Tibial nerve (tissue), 4 donors: Measurements from ENCODE around the gene NRXN3. TPM values are rescaled to one million over a fixed set of nuclear protein-coding genes. Genes with fewer than 3 reads are reported as not detected.

Experiments
- DNase-seq, 2 donors: peaks; one replicate each; pipeline ENCODE4 v3.0.0-alpha.2; 2019; ENCODE audit warnings: low spot score in 2 of 2
- H3K27ac ChIP-seq, 4 donors: fragments of 200-600 bp; sonication (generic) in 3 of 4; one replicate each; pipeline ENCODE4 v1.5.1; 2017 to 2019; ENCODE audit warnings: mild to moderate bottlenecking in 1 of 4
- H3K27me3 ChIP-seq, 2 donors: fragments of 200-600 bp; sonication (generic) in 1 of 2; one replicate each; pipeline versions ENCODE4 v1.5.1 to v1.6.0; 2017 to 2019
- H3K36me3 ChIP-seq, 3 donors: fragments of 200-600 bp; sonication (generic); one replicate each; pipeline ENCODE4 v1.5.1; 2018 to 2019
- H3K4me1 ChIP-seq, 4 donors: fragments of 200-600 bp; sonication (generic) in 3 of 4; one replicate each; pipeline ENCODE4 v1.5.1; 2017 to 2019
- H3K4me3 ChIP-seq, 4 donors: fragments of 200-600 bp; sonication (generic) in 3 of 4; one replicate each; pipeline ENCODE4 v1.5.1; 2017 to 2019; ENCODE audit warnings: mild to moderate bottlenecking in 1 of 4, moderate library complexity in 1 of 4
- H3K9me3 ChIP-seq, 4 donors: fragments of 200-600 bp; sonication (generic) in 3 of 4; one replicate each; pipeline ENCODE4 v1.5.1; 2017 to 2019
- CTCF ChIP-seq, 5 experiments: fragments of 200-600 bp in 3 of 5; fragments of 450-650 bp in 2 of 5; sonication (generic) in 3 of 5; IDR thresholded peaks; one replicate each; pipeline ENCODE4 v1.5.1; 2016 to 2019; ENCODE audit warnings: antibody characterized with exemption in 5 of 5, mild to moderate bottlenecking in 3 of 5, moderate library complexity in 2 of 5
- EP300 ChIP-seq, 2 donors: sonication (generic); formaldehyde crosslinking; IDR thresholded peaks; one replicate each; pipeline ENCODE4 v1.6.1; 2017; ENCODE audit warnings: antibody characterized with exemption in 2 of 2, mild to moderate bottlenecking in 1 of 2
- POLR2A ChIP-seq, 2 donors: fragments of 450-650 bp; IDR thresholded peaks; one replicate each; pipeline ENCODE4 v1.6.1; 2017; ENCODE audit warnings: antibody characterized with exemption in 2 of 2, mild to moderate bottlenecking in 2 of 2, moderate library complexity in 2 of 2
- WGBS, 2 donors: methylation state at CpG; one replicate each; pipeline ENCODE4 v1.1.5; 2018; 5-methylcytosine and 5-hydroxymethylcytosine counted together
- total RNA-seq, 4 donors: library from RNA; depleted of rRNA; stranded (reverse); fragments of >200 nt; gene quantifications; one replicate each; pipeline ENCODE4 v1.1.0, GENCODE V29; 2016

Gene NRXN3
- total RNA-seq, 4 donors from 2014 or later, result 16.7 to 52.2 (median 19.7) TPM

DNA sequence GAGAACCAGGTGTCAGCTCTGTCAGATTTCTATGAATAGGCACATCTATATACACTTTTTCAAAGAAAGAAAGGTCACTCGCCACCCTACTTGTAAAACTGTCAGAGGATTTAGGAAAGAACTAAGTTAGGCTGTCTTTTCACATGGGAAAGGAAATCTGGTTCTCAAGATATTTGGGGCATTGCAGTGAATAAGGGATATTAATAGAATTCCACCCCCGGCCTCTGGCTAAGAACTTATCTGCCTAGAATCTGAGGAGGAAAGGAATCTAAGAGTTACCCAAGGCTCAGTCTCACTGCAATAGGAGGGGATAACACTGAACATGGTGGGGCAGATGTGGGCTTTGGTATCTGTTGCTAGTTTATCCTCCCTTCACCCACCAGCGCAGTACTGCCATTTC, 677.6 kb downstream of the NRXN3 start:
- no peaks in the 10 kb centered on the region for H3K36me3 ChIP-seq
- 74 to 76% methylated on average over 3 of the region's 3 CpGs for WGBS, 2 donors
- no peak for DNase-seq
- H3K4me3 ChIP-seq, result no peak overlapping the region
- H3K27ac ChIP-seq, result no peak overlapping the region
- no peaks in the 10 kb centered on the region for H3K27me3 ChIP-seq
- no peaks in the 10 kb centered on the region for H3K9me3 ChIP-seq
- no peaks in the 10 kb centered on the region for H3K4me1 ChIP-seq
- TF ChIP-seq CTCF (IDR thresholded peaks at IDR 0.05) (no peak), POLR2A (IDR thresholded peaks at IDR 0.05) (no peak), EP300 (IDR thresholded peaks at IDR 0.05) (no peak)

DNA sequence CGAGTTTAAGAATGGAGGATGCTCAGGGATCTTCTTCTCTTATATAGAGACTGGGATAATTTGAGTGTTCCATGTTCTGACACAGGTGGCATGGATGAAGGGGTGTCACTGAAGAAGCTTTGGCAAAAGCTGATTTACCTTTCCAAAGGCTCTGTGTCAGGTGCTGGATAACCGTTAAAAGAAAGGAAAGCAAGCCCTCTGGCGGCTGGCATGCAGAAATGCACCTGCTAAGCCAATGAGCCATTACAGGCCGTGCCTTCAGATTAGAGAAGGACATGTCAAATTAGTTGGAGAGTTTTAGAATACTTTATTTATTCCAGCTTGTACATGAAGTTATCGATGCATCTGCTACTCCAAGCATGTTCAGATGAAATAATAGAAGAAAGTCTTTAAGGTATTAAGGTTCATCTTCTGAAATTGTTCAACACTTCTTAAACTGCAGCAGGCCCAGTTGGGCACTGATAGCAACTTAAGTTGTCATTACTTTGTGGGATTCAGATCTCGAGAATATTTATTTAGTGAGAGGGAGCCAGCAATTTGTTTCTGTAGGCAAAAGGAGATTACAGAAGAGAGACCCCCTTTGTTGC, 678.2 kb downstream of the NRXN3 start:
- TF ChIP-seq POLR2A (IDR thresholded peaks at IDR 0.05), result no peak
- peak; percentile 39 to 77 (median 61) for TF ChIP-seq CTCF (IDR thresholded peaks at IDR 0.05)
- Histone ChIP-seq H3K4me1 (no peaks in the 10 kb centered on the region), H3K36me3 (no peaks in the 10 kb centered on the region), H3K9me3 (no peaks in the 10 kb centered on the region), H3K4me3 (no peak overlapping the region), H3K27ac (no peak overlapping the region), H3K27me3 (no peaks in the 10 kb centered on the region)
- no peak for DNase-seq
- WGBS, 2 donors, result 25 to 26% methylated on average over 6 of the region's 6 CpGs

- Histone ChIP-seq H3K27ac (no peak overlapping the region), H3K27me3 (no peaks in the 10 kb centered on the region), H3K9me3 (no peaks in the 10 kb centered on the region), H3K4me1 (no peaks in the 10 kb centered on the region), H3K36me3 (no peaks in the 10 kb centered on the region), H3K4me3 (no peak overlapping the region)
- TF ChIP-seq POLR2A (IDR thresholded peaks at IDR 0.05) (no peak), CTCF (IDR thresholded peaks at IDR 0.05) (no peak), EP300 (IDR thresholded peaks at IDR 0.05) (no peak)
- no peak for DNase-seq
- 67 to 75% methylated on average over 2 of the region's 2 CpGs for WGBS, 2 donors
These were observed 679.8 kb downstream of the NRXN3 start for GRCh38 chr14:78849952-78850351.

- no peak overlapping the region for H3K4me3 ChIP-seq
- no peaks in the 10 kb centered on the region for H3K27me3 ChIP-seq
- TF ChIP-seq POLR2A (IDR thresholded peaks at IDR 0.05) (no peak), EP300 (IDR thresholded peaks at IDR 0.05) (no peak), CTCF (IDR thresholded peaks at IDR 0.05) (no peak)
- no peaks in the 10 kb centered on the region for H3K9me3 ChIP-seq
- H3K36me3 ChIP-seq, result no peaks in the 10 kb centered on the region
- no peaks in the 10 kb centered on the region for H3K4me1 ChIP-seq
- WGBS, 2 donors, result 70 to 76% methylated on average over 3 of the region's 3 CpGs
- no peak for DNase-seq
- H3K27ac ChIP-seq, result no peak overlapping the region
These were observed 681.0 kb downstream of the NRXN3 start for GRCh38 chr14:78851189-78851588.

DNA sequence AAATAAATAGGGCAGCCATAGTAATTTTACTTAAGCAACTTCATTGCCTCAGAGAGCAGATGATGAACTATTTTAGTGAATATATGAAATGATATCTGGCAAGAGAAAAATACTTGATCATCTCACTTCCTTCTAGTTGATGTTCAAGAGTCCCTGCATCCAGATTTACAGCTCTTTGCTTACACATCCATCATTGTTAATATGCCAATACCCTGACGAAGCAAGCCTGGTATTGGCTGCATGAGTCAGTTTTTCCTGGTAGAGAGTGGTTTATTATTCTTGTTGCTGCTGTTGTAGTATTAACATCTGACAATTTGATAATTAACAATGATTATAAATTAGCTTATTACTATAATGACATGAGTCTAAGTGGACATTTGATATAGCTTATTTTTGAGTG, 681.9 kb downstream of the NRXN3 start:
- TF ChIP-seq EP300 (IDR thresholded peaks at IDR 0.05) (no peak), CTCF (IDR thresholded peaks at IDR 0.05) (no peak), POLR2A (IDR thresholded peaks at IDR 0.05) (no peak)
- H3K27me3 ChIP-seq, result no peaks in the 10 kb centered on the region

More for the DNA sequence above, 681.9 kb downstream of the NRXN3 start:
- no peaks in the 10 kb centered on the region for H3K36me3 ChIP-seq
- no peaks in the 10 kb centered on the region for H3K9me3 ChIP-seq
- no peak for DNase-seq
- no peak overlapping the region for H3K4me3 ChIP-seq
- H3K27ac ChIP-seq, result no peak overlapping the region
- WGBS, 2 donors, result 49 to 58% methylated on average over 1 of the region's 1 CpG
- H3K4me1 ChIP-seq, result no peaks in the 10 kb centered on the region
